ENCODE data around the gene DHDH.

DHDH gene

GRCh38 chr19:48913114-48913889, 20.2 kb upstream of the DHDH start:
- no peak overlapping the region for H3K27ac ChIP-seq (ENCODE audit: low read depth, low read length)
- H3K27me3 ChIP-seq (ENCODE audit: control insufficient read depth, low read length), result no peaks in the 10 kb centered on the region
- no peaks in the 10 kb centered on the region for H3K9me2 ChIP-seq (replicated peaks; ENCODE audit: control insufficient read depth, low read length)
- H3K36me3 ChIP-seq (ENCODE audit: control insufficient read depth, low read length), result peaks cover 58% of the 10 kb centered on the region
- no peak overlapping the region for H3K4me3 ChIP-seq (ENCODE audit: low read length)
- no peaks in the 10 kb centered on the region for H4K20me1 ChIP-seq (ENCODE audit: control insufficient read depth, insufficient read depth, low read depth, low read length)
- TF ChIP-seq CTCF (IDR thresholded peaks at IDR 0.05; ENCODE audit: low read depth, low read length, poor library complexity, severe bottlenecking), result no peak
- TF ChIP-seq EZH2phosphoT487 (IDR thresholded peaks at IDR 0.05; ENCODE audit: borderline replicate concordance, low read length), result no peak
- peaks cover 53% of the 10 kb centered on the region for H3K4me1 ChIP-seq (ENCODE audit: control insufficient read depth, low read length)
- peaks cover 5% of the 10 kb centered on the region for H3K79me2 ChIP-seq (ENCODE audit: control insufficient read depth, low read length)
- no peak overlapping the region for H3K4me2 ChIP-seq (ENCODE audit: low read length)
- no peaks in the 10 kb centered on the region for H3K9me3 ChIP-seq (ENCODE audit: control insufficient read depth, insufficient read depth, low read length)
- peaks cover 11% of the 10 kb centered on the region; the same call in 1 of the 2 replicates for H3F3A ChIP-seq (ENCODE audit: control insufficient read depth, insufficient read depth)

DNA sequence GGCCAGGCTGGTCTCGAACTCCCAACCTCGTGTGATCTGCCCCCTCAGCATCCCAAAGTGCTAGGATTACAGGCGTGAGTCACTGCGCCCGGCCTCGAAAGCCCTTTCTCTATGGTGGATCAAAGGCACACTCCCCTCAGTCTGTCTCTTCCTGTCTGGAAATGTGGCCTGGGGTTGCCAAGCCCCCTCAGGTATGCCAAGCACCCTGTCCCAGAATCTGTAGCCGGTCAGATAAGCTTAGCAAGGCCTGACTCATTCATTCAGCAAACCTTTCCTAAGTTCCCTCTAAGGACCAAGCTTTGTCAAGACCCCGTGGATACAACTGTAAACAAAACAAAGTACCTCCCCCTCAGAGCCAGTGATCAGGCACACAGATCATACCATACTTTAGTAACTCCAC, 19.3 kb upstream of the DHDH start:
- H3K36me3 ChIP-seq (ENCODE audit: control insufficient read depth, low read length), result peaks cover 60% of the 10 kb centered on the region
- H3K4me2 ChIP-seq (ENCODE audit: low read length), result no peak overlapping the region

DNA sequence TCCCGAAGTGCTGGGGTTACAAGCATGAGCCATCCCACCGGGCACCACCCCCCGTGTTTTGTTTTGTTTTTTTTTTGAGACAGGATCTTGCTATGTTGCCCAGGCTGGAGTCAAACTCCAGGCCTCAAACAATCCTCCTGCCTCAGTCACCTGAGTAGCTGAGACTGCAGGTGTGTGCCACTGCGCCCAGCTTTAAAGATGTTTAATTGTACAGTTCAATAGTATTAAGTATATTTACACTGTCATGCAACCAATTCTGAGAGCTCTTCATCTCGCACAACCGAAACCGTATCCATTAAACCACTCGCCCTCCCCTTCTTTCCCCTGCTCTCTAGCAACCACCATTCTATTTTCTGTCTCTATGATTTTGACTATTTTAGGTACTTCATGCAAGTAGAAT, 17.7 kb upstream of the DHDH start:
- no peak for TF ChIP-seq EZH2phosphoT487 (IDR thresholded peaks at IDR 0.05; ENCODE audit: borderline replicate concordance, low read length)
- no peak for TF ChIP-seq CTCF (IDR thresholded peaks at IDR 0.05; ENCODE audit: low read depth, low read length, poor library complexity, severe bottlenecking)
- Histone ChIP-seq H3K36me3 (ENCODE audit: control insufficient read depth, low read length) (peaks cover 54% of the 10 kb centered on the region), H3K4me3 (ENCODE audit: low read length) (no peak overlapping the region), H4K20me1 (ENCODE audit: control insufficient read depth, insufficient read depth, low read depth, low read length) (no peaks in the 10 kb centered on the region), H3K9me3 (ENCODE audit: control insufficient read depth, insufficient read depth, low read length) (no peaks in the 10 kb centered on the region), H3K27ac (ENCODE audit: low read depth, low read length) (no peak overlapping the region), H3K4me1 (ENCODE audit: control insufficient read depth, low read length) (peaks cover 36% of the 10 kb centered on the region), H3K27me3 (ENCODE audit: control insufficient read depth, low read length) (no peaks in the 10 kb centered on the region), H3K4me2 (ENCODE audit: low read length) (no peak overlapping the region), H3K9me2 (replicated peaks; ENCODE audit: control insufficient read depth, low read length) (no peaks in the 10 kb centered on the region), H3K79me2 (ENCODE audit: control insufficient read depth, low read length) (peaks cover under 1% of the 10 kb centered on the region), H3F3A (ENCODE audit: control insufficient read depth, insufficient read depth) (peaks cover 8% of the 10 kb centered on the region; the same call in 1 of the 2 replicates)

More for the DNA sequence above, 19.3 kb upstream of the DHDH start:
- Histone ChIP-seq H3K4me3 (ENCODE audit: low read length) (no peak overlapping the region), H4K20me1 (ENCODE audit: control insufficient read depth, insufficient read depth, low read depth, low read length) (no peaks in the 10 kb centered on the region), H3K9me3 (ENCODE audit: control insufficient read depth, insufficient read depth, low read length) (no peaks in the 10 kb centered on the region), H3K9me2 (replicated peaks; ENCODE audit: control insufficient read depth, low read length) (no peaks in the 10 kb centered on the region), H3K79me2 (ENCODE audit: control insufficient read depth, low read length) (peaks cover 3% of the 10 kb centered on the region), H3K4me1 (ENCODE audit: control insufficient read depth, low read length) (peaks cover 52% of the 10 kb centered on the region), H3K27me3 (ENCODE audit: control insufficient read depth, low read length) (no peaks in the 10 kb centered on the region), H3K27ac (ENCODE audit: low read depth, low read length) (no peak overlapping the region), H3F3A (ENCODE audit: control insufficient read depth, insufficient read depth) (peaks cover 11% of the 10 kb centered on the region; the same call in 1 of the 2 replicates)
- TF ChIP-seq CTCF (IDR thresholded peaks at IDR 0.05; ENCODE audit: low read depth, low read length, poor library complexity, severe bottlenecking) (no peak), EZH2phosphoT487 (IDR thresholded peaks at IDR 0.05; ENCODE audit: borderline replicate concordance, low read length) (no peak)

Measured in DOHH2 (cell line).